Renal cortex interstitium (tissue), 15 donors: ENCODE results near the gene RPL38. TPM values are rescaled to one million over a fixed set of nuclear protein-coding genes. Genes with fewer than 3 reads are reported as not detected.

ENCODE experiments used
- DNase-seq, 11 donors: peaks; one replicate each; pipeline ENCODE4 v3.0.0-alpha.2; 2013; ENCODE audit warnings: low read depth in 9 of 11, low spot score in 4 of 11; ENCODE audit errors: extremely low read depth in 1 of 11
- long read RNA-seq, 16 experiments: transcript quantifications; one replicate each; lab custom pipeline, GENCODE V29; 2026
- polyA plus RNA-seq, 3 donors: library from polyadenylated mRNA; unstranded; fragments of 120-200 nt; gene quantifications; one replicate each; pipeline ENCODE4 v1.2.1, GENCODE V29; 2013; ENCODE audit not compliant: insufficient read length in 3 of 3

Gene RPL38
- 1,000 to 10,000 TPM; 1,116 to 1,437 (median 1,164) TPM for polyA plus RNA-seq
- long read RNA-seq, donor 1, transcript RPL38-207 (4 exons, 429 nt), result minor isoform, 65 of 1,350 reads
- long read RNA-seq, donor 1, transcript RPL38-201 (5 exons, 1,170 nt), result major isoform, 831 of 1,350 reads
- long read RNA-seq, donor 1, transcript RPL38-202 (5 exons, 431 nt), result minor isoform, 140 of 1,350 reads
- long read RNA-seq, donor 1, transcript RPL38-206 (4 exons, 532 nt), result minor isoform, 70 of 1,350 reads
- long read RNA-seq, donor 1, partial matches to known transcripts, result 162 of 1,350 reads
- long read RNA-seq, donor 1, other reads (novel, unspliced or antisense), result 69 of 1,350 reads
- long read RNA-seq, donor 2, transcript RPL38-206 (4 exons, 532 nt), result minor isoform, 81 of 1,404 reads
- long read RNA-seq, donor 2, transcript RPL38-207 (4 exons, 429 nt), result minor isoform, 66 of 1,404 reads
- long read RNA-seq, donor 2, transcript RPL38-202 (5 exons, 431 nt), result minor isoform, 149 of 1,404 reads
- long read RNA-seq, donor 2, transcript RPL38-201 (5 exons, 1,170 nt), result major isoform, 890 of 1,404 reads
- long read RNA-seq, donor 2, partial matches to known transcripts, result 147 of 1,404 reads
- long read RNA-seq, donor 2, other reads (novel, unspliced or antisense), result 61 of 1,404 reads
- long read RNA-seq, donor 3, transcript RPL38-206 (4 exons, 532 nt), result minor isoform, 84 of 2,035 reads
- long read RNA-seq, donor 3, transcript RPL38-201 (5 exons, 1,170 nt), result major isoform, 1,375 of 2,035 reads
- long read RNA-seq, donor 3, transcript RPL38-207 (4 exons, 429 nt), result minor isoform, 94 of 2,035 reads
- long read RNA-seq, donor 3, transcript RPL38-202 (5 exons, 431 nt), result minor isoform, 204 of 2,035 reads
- long read RNA-seq, donor 3, partial matches to known transcripts, result 130 of 2,035 reads
- long read RNA-seq, donor 3, other reads (novel, unspliced or antisense), result 138 of 2,035 reads
- long read RNA-seq, donor 4, transcript RPL38-202 (5 exons, 431 nt), result minor isoform, 104 of 1,106 reads
- long read RNA-seq, donor 4, transcript RPL38-201 (5 exons, 1,170 nt), result major isoform, 762 of 1,106 reads
- long read RNA-seq, donor 4, transcript RPL38-207 (4 exons, 429 nt), result minor isoform, 54 of 1,106 reads
- long read RNA-seq, donor 4, transcript RPL38-206 (4 exons, 532 nt), result minor isoform, 57 of 1,106 reads
- long read RNA-seq, donor 4, partial matches to known transcripts, result 83 of 1,106 reads
- long read RNA-seq, donor 4, other reads (novel, unspliced or antisense), result 42 of 1,106 reads
- long read RNA-seq, donor 5, result 0 reads
- long read RNA-seq, donor 6, transcript RPL38-202 (5 exons, 431 nt), result minor isoform, 151 of 1,711 reads
- long read RNA-seq, donor 6, transcript RPL38-206 (4 exons, 532 nt), result minor isoform, 92 of 1,711 reads
- long read RNA-seq, donor 6, transcript RPL38-201 (5 exons, 1,170 nt), result major isoform, 1,144 of 1,711 reads
- long read RNA-seq, donor 6, transcript RPL38-207 (4 exons, 429 nt), result minor isoform, 77 of 1,711 reads
- long read RNA-seq, donor 6, partial matches to known transcripts, result 146 of 1,711 reads
- long read RNA-seq, donor 6, other reads (novel, unspliced or antisense), result 81 of 1,711 reads
- long read RNA-seq, donor 7, transcript RPL38-206 (4 exons, 532 nt), result minor isoform, 109 of 2,127 reads
- long read RNA-seq, donor 7, transcript RPL38-207 (4 exons, 429 nt), result minor isoform, 102 of 2,127 reads
- long read RNA-seq, donor 7, transcript RPL38-202 (5 exons, 431 nt), result minor isoform, 217 of 2,127 reads
- long read RNA-seq, donor 7, transcript RPL38-201 (5 exons, 1,170 nt), result major isoform, 1,445 of 2,127 reads
- long read RNA-seq, donor 7, partial matches to known transcripts, result 122 of 2,127 reads
- long read RNA-seq, donor 7, other reads (novel, unspliced or antisense), result 113 of 2,127 reads
- long read RNA-seq, donor 8, result 0 reads
- long read RNA-seq, donor 9, transcript RPL38-202 (5 exons, 431 nt), result minor isoform, 137 of 1,367 reads
- long read RNA-seq, donor 9, transcript RPL38-207 (4 exons, 429 nt), result minor isoform, 61 of 1,367 reads
- long read RNA-seq, donor 9, transcript RPL38-206 (4 exons, 532 nt), result minor isoform, 74 of 1,367 reads
- long read RNA-seq, donor 9, transcript RPL38-201 (5 exons, 1,170 nt), result major isoform, 894 of 1,367 reads
- long read RNA-seq, donor 9, partial matches to known transcripts, result 142 of 1,367 reads
- long read RNA-seq, donor 9, other reads (novel, unspliced or antisense), result 50 of 1,367 reads
- long read RNA-seq, donor 10, transcript RPL38-207 (4 exons, 429 nt), result minor isoform, 99 of 2,040 reads
- long read RNA-seq, donor 10, transcript RPL38-201 (5 exons, 1,170 nt), result major isoform, 1,339 of 2,040 reads
- long read RNA-seq, donor 10, transcript RPL38-206 (4 exons, 532 nt), result minor isoform, 111 of 2,040 reads
- long read RNA-seq, donor 10, transcript RPL38-202 (5 exons, 431 nt), result minor isoform, 205 of 2,040 reads
- long read RNA-seq, donor 10, partial matches to known transcripts, result 135 of 2,040 reads
- long read RNA-seq, donor 10, other reads (novel, unspliced or antisense), result 119 of 2,040 reads
- long read RNA-seq, donor 11, transcript RPL38-206 (4 exons, 532 nt), result minor isoform, 46 of 772 reads
- long read RNA-seq, donor 11, transcript RPL38-201 (5 exons, 1,170 nt), result major isoform, 490 of 772 reads
- long read RNA-seq, donor 11, transcript RPL38-207 (4 exons, 429 nt), result minor isoform, 40 of 772 reads
- long read RNA-seq, donor 11, transcript RPL38-202 (5 exons, 431 nt), result minor isoform, 84 of 772 reads
- long read RNA-seq, donor 11, partial matches to known transcripts, result 78 of 772 reads
- long read RNA-seq, donor 11, other reads (novel, unspliced or antisense), result 29 of 772 reads
- long read RNA-seq, donor 12, transcript RPL38-202 (5 exons, 431 nt), result minor isoform, 83 of 881 reads
- long read RNA-seq, donor 12, transcript RPL38-206 (4 exons, 532 nt), result minor isoform, 57 of 881 reads
- long read RNA-seq, donor 12, transcript RPL38-207 (4 exons, 429 nt), result minor isoform, 38 of 881 reads
- long read RNA-seq, donor 12, transcript RPL38-201 (5 exons, 1,170 nt), result major isoform, 579 of 881 reads
- long read RNA-seq, donor 12, partial matches to known transcripts, result 75 of 881 reads
- long read RNA-seq, donor 12, other reads (novel, unspliced or antisense), result 37 of 881 reads
- long read RNA-seq, donor 13, result 0 reads
- long read RNA-seq, donor 14, transcript RPL38-206 (4 exons, 532 nt), result minor isoform, 75 of 1,436 reads
- long read RNA-seq, donor 14, transcript RPL38-201 (5 exons, 1,170 nt), result major isoform, 992 of 1,436 reads
- long read RNA-seq, donor 14, transcript RPL38-207 (4 exons, 429 nt), result minor isoform, 46 of 1,436 reads
- long read RNA-seq, donor 14, transcript RPL38-202 (5 exons, 431 nt), result minor isoform, 149 of 1,436 reads
- long read RNA-seq, donor 14, partial matches to known transcripts, result 94 of 1,436 reads
- long read RNA-seq, donor 14, other reads (novel, unspliced or antisense), result 69 of 1,436 reads
- long read RNA-seq, donor 15, transcript RPL38-201 (5 exons, 1,170 nt), result major isoform, 451 of 708 reads
- long read RNA-seq, donor 15, transcript RPL38-207 (4 exons, 429 nt), result minor isoform, 39 of 708 reads
- long read RNA-seq, donor 15, transcript RPL38-206 (4 exons, 532 nt), result minor isoform, 36 of 708 reads
- long read RNA-seq, donor 15, transcript RPL38-202 (5 exons, 431 nt), result minor isoform, 78 of 708 reads
- long read RNA-seq, donor 15, partial matches to known transcripts, result 71 of 708 reads
- long read RNA-seq, donor 15, other reads (novel, unspliced or antisense), result 32 of 708 reads
- long read RNA-seq, donor 16, transcript RPL38-201 (5 exons, 1,170 nt), result major isoform, 1,711 of 2,449 reads
- long read RNA-seq, donor 16, transcript RPL38-202 (5 exons, 431 nt), result minor isoform, 252 of 2,449 reads
- long read RNA-seq, donor 16, transcript RPL38-207 (4 exons, 429 nt), result minor isoform, 69 of 2,449 reads
- long read RNA-seq, donor 16, transcript RPL38-206 (4 exons, 532 nt), result minor isoform, 123 of 2,449 reads
- long read RNA-seq, donor 16, partial matches to known transcripts, result 129 of 2,449 reads
- long read RNA-seq, donor 16, other reads (novel, unspliced or antisense), result 144 of 2,449 reads

DNA sequence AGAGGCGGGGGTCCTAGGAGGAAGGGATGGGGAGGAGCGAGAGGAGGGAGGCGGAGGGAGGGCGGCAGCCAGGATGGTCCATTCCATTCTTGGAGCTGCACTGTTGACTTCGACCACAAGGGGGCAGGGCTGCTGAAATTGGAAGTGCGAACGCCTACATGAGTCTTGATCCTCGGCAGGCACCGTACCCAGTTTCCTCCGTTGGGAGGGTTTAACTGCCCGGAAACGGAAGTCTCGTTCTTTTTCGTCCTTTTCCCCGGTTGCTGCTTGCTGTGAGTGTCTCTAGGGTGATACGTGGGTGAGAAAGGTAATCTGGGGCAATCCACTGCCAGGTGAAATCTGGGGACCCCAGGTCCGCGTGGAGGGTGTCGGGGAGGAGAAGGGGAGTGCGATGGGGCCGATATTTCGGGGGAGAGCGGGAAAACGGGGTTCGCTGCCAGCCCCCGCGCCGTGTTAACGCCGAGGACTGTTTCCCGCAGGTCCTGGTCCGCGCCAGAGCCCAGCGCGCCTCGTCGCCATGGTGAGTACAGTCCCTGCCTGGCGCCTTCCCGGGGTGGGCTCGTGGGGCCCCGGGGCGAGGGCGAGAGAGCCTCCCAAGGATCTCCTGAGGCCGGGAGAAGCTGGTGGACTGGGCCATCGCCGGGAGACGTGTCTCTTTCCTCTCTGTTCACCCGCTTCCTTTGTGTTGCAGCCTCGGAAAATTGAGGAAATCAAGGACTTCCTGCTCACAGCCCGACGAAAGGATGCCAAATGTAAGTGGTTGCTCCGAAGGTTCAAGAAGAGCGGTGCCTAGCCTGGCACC lies at the start of gene RPL38:
Gene RPL38, plus strand, starts transcription at position 240 of the 802 bp plus-strand sequence. Its CDS starts 278 bp downstream, at position 518.
- peak; percentile 95 to 99 (median 97) for DNase-seq

- no peak for DNase-seq
These were observed 49.6 kb upstream of the RPL38 start for GRCh38 chr17:74153821-74154430.

GRCh38 chr17:74156878-74157277 lies 46.6 kb upstream of the RPL38 start:
- no peak for DNase-seq

GRCh38 chr17:74157366-74157765 lies 46.1 kb upstream of the RPL38 start:
- no peak for DNase-seq

- no peak for DNase-seq
These were observed 44.7 kb upstream of the RPL38 start for GRCh38 chr17:74158761-74159160.

GRCh38 chr17:74159226-74159840 lies 44.1 kb upstream of the RPL38 start:
- DNase-seq, result no peak

- peak in 2 of 11 donors; percentile 25 to 39 for DNase-seq
These were observed 42.6 kb upstream of the RPL38 start for GRCh38 chr17:74160656-74161502.

GRCh38 chr17:74161503-74161875 lies 42.0 kb upstream of the RPL38 start:
- no peak for DNase-seq

GRCh38 chr17:74163271-74163821 lies 40.1 kb upstream of the RPL38 start:
- no peak for DNase-seq

DNA sequence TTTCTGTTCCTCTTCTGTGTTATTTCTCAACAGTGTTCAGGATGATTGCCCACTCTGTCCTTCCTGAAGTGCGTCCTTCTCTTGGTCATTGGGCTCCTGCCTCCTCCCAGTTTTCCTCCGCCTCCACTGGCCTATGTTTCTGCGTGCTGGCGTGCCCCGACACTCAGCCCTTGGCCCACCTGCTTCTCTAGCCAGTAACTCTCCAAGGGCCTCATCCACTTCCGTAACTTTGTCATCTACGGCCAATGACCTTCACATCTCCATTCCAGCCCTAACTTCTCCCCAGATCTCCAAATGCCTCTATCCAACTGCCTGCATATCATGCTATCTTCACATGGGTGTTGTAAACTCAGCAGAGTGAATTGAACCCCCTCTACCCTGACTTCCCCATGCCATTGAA lies 39.6 kb upstream of the RPL38 start:
- DNase-seq, result no peak
